Activated B cell treated with CpG ODN at 0.5 μM for 24 hours (primary cell): ENCODE data around the gene SEC11A. TPM values are rescaled to one million over a fixed set of nuclear protein-coding genes. Genes with fewer than 3 reads are reported as not detected.

ENCODE experiments used
- ATAC-seq: fragments of 200-7000 bp; cut with Tn5 transposase; one replicate; pipeline ENCODE4 v1.10.0; 2021; ENCODE audit warnings: low read depth, mild to moderate bottlenecking, moderate library complexity
- CTCF ChIA-PET: fragments of 350-600 bp; sonication (Branson Sonifier 250); formaldehyde crosslinking; loops from one replicate; lab custom pipeline; 2021; ENCODE audit warnings: antibody characterized with exemption; lab: Charles Lee
- POLR2A ChIA-PET: fragments of 350-600 bp; sonication (Branson Sonifier 250); formaldehyde crosslinking; loops from one replicate; lab custom pipeline; 2021; ENCODE audit warnings: antibody characterized with exemption; lab: Charles Lee
- DNase-seq: peaks from one replicate; pipeline ENCODE4 v3.0.0; 2022
- H3K27ac Mint-ChIP-seq: one replicate; pipeline ENCODE4 v1.8.0; 2020; ENCODE audit warnings: mixed read lengths
- H3K27me3 Mint-ChIP-seq: one replicate; pipeline ENCODE4 v1.8.0; 2021; ENCODE audit warnings: mixed read lengths
- H3K36me3 Mint-ChIP-seq: one replicate; pipeline ENCODE4 v1.8.0; 2021; ENCODE audit warnings: low read depth, mixed read lengths
- H3K4me1 Mint-ChIP-seq: one replicate; pipeline ENCODE4 v1.8.0; 2021; ENCODE audit warnings: mixed read lengths
- H3K4me3 Mint-ChIP-seq: one replicate; pipeline ENCODE4 v1.8.0; 2020; ENCODE audit warnings: mild to moderate bottlenecking, mixed read lengths
- H3K9me3 Mint-ChIP-seq: one replicate; pipeline ENCODE4 v1.8.0; 2020; ENCODE audit warnings: mixed read lengths
- intact Hi-C: fragments of 100-400 bp; cut with micrococcal nuclease; formaldehyde crosslinking; loops from one replicate; pipeline ENCODE4 v1.15.1; 2024
- total RNA-seq: library from RNA; stranded (reverse); gene quantifications from 2 replicates; pipeline ENCODE4 v1.2.3, GENCODE V29; 2022
- TF ChIP-seq, protein P1 (sequence below): fragments of 200-600 bp; IDR thresholded peaks from one replicate; pipeline ENCODE4 v1.8.0; 2022; ENCODE audit warnings: antibody characterized with exemption, mild to moderate bottlenecking

The SEC11A gene
- total RNA-seq: 68.9 and 71.2 TPM in 2 replicates

DNA sequence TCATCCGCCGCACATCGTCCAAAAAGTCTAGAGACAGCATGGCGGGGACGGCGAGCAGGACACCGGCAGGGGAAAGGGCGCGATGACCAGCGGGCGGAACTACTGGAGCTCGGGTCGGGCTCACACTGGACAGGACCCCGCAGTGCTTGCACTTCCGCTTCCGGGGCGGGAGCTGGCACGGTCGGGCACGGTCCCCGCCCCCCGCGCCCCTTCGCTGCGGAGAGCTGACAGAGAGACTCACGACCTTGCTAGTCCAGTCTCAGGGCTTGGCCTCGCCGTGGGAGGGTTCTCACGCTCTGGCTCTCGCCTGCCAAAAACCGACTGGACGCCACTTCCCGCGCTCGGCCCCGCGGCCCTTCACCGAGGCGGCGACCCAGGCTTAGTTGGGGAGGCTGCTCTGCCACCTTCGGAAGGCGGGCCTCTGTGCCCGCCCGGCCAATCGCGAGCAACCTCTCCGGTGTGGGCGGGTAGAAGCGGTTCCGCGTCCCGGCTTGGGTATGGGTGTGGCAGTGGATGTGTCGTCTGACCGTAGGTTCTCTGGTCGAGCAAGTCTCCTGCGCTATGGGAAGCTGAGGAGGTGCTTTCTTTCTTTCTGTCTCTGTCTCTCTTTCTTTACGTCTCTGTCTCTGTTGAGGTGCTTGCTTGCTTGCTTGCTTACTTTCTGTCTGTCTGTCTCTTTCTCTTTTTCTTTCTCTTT, at the start of gene SEC11A:
Gene SEC11A (minus strand): TSS at position 104 of the 697 bp plus-strand sequence. CDS start 64 bp downstream, at position 40.
- peak within 1 kb of the TSS; percentile 93 for H3K4me3 Mint-ChIP-seq
- H3K9me3 Mint-ChIP-seq: no peaks in the 10 kb centered on the region
- intact Hi-C loops: loop anchor here (1.0 kb wide), 8 partner anchors 9 to 264 kb away; partner anchors contain the start of genes NMB, WDR73 and ZNF592
- ChIA-PET CTCF (interaction anchor here (1.0 to 4.5 kb wide), 5 partner anchors 18 to 128 kb away, joined by 3 to 17 read pairs (median 6); partner anchors contain the start of gene ZNF592), POLR2A (interaction anchor here (0.6 to 6.6 kb wide), 26 partner anchors 9 to 974 kb away, joined by 3 to 139 read pairs (median 6); partner anchors contain the start of genes NMB, PDE8A, WDR73 and ZNF592)
- H3K27ac Mint-ChIP-seq: peak within 1 kb of the TSS; percentile 92
- TF ChIP-seq, protein P1, sequence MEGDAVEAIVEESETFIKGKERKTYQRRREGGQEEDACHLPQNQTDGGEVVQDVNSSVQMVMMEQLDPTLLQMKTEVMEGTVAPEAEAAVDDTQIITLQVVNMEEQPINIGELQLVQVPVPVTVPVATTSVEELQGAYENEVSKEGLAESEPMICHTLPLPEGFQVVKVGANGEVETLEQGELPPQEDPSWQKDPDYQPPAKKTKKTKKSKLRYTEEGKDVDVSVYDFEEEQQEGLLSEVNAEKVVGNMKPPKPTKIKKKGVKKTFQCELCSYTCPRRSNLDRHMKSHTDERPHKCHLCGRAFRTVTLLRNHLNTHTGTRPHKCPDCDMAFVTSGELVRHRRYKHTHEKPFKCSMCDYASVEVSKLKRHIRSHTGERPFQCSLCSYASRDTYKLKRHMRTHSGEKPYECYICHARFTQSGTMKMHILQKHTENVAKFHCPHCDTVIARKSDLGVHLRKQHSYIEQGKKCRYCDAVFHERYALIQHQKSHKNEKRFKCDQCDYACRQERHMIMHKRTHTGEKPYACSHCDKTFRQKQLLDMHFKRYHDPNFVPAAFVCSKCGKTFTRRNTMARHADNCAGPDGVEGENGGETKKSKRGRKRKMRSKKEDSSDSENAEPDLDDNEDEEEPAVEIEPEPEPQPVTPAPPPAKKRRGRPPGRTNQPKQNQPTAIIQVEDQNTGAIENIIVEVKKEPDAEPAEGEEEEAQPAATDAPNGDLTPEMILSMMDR: no peak
- peaks cover 49% of the 10 kb centered on the region for H3K4me1 Mint-ChIP-seq
- H3K36me3 Mint-ChIP-seq: peaks cover 17% of the 10 kb centered on the region
- ATAC-seq (peak; percentile 95), DNase-seq (peak; percentile 96)
- no peaks in the 10 kb centered on the region for H3K27me3 Mint-ChIP-seq

DNA sequence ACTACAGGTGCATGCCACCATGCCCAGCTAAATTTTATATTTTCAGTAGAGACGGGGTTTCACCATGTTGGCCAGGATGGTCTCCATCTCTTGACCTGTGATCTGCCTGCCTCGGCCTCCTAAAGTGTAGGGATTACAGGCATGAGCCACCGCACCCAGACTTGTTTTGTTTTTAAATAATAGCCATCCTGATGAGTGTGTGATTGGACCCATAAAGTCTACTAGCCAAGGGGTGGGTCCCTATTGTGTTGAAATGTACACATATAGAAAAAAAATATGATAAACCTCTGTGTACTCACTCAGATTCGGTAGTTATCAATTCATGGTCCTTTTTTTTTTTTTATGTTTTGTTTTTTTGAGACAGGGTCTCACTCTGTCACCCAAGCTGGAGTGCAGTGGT, 49.7 kb upstream of the SEC11A start:
- no peak overlapping the region for H3K4me3 Mint-ChIP-seq
- intact Hi-C loops: no loop called here
- no peaks in the 10 kb centered on the region for H3K27me3 Mint-ChIP-seq
- TF ChIP-seq, protein P1: no peak
- POLR2A ChIA-PET: no interaction called here
- CTCF ChIA-PET: no interaction called here
- peaks cover 57% of the 10 kb centered on the region for H3K36me3 Mint-ChIP-seq
- ATAC-seq: no peak
- no peak for DNase-seq
- H3K9me3 Mint-ChIP-seq: no peaks in the 10 kb centered on the region
- H3K4me1 Mint-ChIP-seq: peaks cover 10% of the 10 kb centered on the region
- no peak overlapping the region for H3K27ac Mint-ChIP-seq

DNA sequence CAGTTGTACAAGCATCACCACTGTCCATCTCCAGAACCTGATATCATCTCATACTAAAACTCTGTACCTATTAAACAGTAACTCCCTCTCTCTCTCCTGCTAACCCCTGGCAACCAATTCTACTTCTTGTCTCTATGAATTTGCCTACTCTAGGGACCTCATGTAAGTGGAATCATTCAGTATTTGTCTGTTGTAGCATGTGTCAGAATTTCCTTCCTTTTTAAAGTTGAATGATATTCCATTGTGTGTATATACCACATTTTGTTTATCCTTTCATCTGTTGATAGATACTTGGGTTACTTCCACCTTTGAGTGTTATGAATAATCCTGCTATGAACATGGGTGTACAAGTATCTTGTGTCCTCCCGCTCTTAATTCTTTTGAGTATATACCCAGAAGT, 49.0 kb upstream of the SEC11A start:
- Mint-ChIP-seq H3K27ac (no peak overlapping the region), H3K4me3 (no peak overlapping the region), H3K36me3 (peaks cover 51% of the 10 kb centered on the region), H3K9me3 (no peaks in the 10 kb centered on the region), H3K4me1 (peaks cover 5% of the 10 kb centered on the region), H3K27me3 (no peaks in the 10 kb centered on the region)
- no peak for ATAC-seq
- TF ChIP-seq, protein P1: no peak
- ChIA-PET POLR2A (no interaction called here), CTCF (no interaction called here)
- DNase-seq: no peak
- intact Hi-C loops: no loop called here

DNA sequence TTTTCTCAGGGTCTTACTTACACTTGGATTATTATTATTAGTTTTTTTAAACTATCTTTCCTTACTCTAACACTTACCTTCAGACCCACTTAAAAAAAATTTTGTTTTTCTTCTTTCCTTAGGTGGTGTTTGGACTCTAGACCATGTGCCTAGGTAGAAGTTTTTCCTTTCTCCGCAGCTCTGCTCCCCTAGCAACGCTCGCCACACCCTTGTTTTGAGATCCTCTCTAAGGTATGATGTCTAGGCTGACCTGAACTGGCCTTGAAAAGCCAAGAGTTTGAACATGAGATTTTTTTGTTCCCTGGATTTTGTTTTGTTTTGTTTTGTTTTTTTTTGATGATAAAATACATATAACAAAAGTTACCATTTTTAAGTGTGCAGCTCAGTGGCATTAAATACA, 48.6 kb upstream of the SEC11A start:
- TF ChIP-seq, protein P1: no peak
- Mint-ChIP-seq H3K36me3 (peaks cover 47% of the 10 kb centered on the region), H3K27ac (no peak overlapping the region), H3K9me3 (no peaks in the 10 kb centered on the region), H3K27me3 (no peaks in the 10 kb centered on the region), H3K4me1 (peaks cover 3% of the 10 kb centered on the region), H3K4me3 (no peak overlapping the region)
- intact Hi-C loops: no loop called here
- DNase-seq: no peak
- ChIA-PET CTCF (no interaction called here), POLR2A (no interaction called here)
- no peak for ATAC-seq

DNA sequence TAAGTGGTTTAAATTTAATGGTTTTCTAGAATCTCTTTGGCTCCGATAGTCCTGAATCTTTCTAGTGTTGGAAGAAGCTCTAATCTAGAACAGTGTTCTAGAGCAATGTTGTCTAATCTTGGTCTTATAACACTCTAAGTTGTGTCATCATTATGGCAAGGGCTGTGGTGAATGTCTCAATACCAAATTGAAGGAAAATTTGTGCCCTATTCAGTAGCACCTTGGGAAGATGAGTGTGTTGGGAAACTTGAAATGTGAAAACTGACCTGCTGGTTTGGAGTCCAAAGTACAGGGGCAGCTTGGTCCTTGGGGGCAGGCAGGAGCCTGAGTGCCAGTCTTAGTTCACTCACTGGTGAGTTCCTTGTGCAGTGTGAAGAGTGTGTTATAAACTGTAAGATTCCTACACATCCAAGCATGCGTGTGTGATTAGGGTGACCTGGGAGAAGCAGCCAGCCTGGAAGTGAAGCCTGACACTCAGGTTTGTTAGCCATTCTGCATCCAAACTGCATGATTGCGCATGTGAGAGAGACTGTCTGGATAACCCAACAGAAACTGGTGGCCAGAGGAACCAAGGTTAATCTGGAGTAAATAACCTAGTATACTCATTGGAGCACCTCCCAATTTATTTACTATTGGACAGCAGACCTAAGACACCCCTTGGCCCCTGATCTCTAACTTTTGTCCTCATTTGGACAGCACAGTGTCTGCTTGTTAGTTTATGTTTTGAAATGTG, 47.1 kb upstream of the SEC11A start:
- Mint-ChIP-seq H3K4me1 (peaks cover 1% of the 10 kb centered on the region), H3K27me3 (no peaks in the 10 kb centered on the region), H3K9me3 (no peaks in the 10 kb centered on the region), H3K36me3 (peaks cover 32% of the 10 kb centered on the region), H3K4me3 (no peak overlapping the region), H3K27ac (no peak overlapping the region)
- intact Hi-C loops: loop anchor here (2.0 kb wide), 1 partner anchor 14 kb away; the partner anchor contains the start of gene ZNF592
- POLR2A ChIA-PET: interaction anchor here (2.9 kb wide), 1 partner anchor 46 kb away, joined by 7 read pairs; the partner anchor contains the start of gene SEC11A
- CTCF ChIA-PET: no interaction called here
- TF ChIP-seq, protein P1: no peak
- DNase-seq (no peak), ATAC-seq (no peak)
